ENCODE data around the gene HS2ST1. TPM values are rescaled to one million over a fixed set of nuclear protein-coding genes. Genes with fewer than 3 reads are reported as not detected.

Gene HS2ST1
- total RNA-seq, 6 donors from 2014 or later: 8.4 to 20.3 (median 13.9) TPM

- WGBS, 2 donors: 67 to 75% methylated on average over 1 of the region's 1 CpG
- H3K9me3 ChIP-seq: peaks cover 0 to 9% (median 7%) of the 10 kb centered on the region in 4 donors
- no peak for ATAC-seq (ENCODE audit: low FRiP score in 2 of 2)
Observed at GRCh38 chr1:87104140-87104539, 189.7 kb downstream of the HS2ST1 start.

GRCh38 chr1:87104945-87105344, 190.5 kb downstream of the HS2ST1 start:
- H3K27me3 ChIP-seq: no peaks in the 10 kb centered on the region
- H3K27ac ChIP-seq: no peak overlapping the region
- H3K9me3 ChIP-seq: peaks cover 0 to 9% (median 7%) of the 10 kb centered on the region in 4 donors
- H3K36me3 ChIP-seq: peaks cover 0 to 3% (median 0%) of the 10 kb centered on the region in 4 donors
- no peaks in the 10 kb centered on the region for H3K4me1 ChIP-seq
- DNase-seq (no peak), ATAC-seq (ENCODE audit: low FRiP score in 2 of 2) (no peak)
- H3K4me3 ChIP-seq: no peak overlapping the region
- no peak for TF ChIP-seq POLR2A (IDR thresholded peaks at IDR 0.05)
- TF ChIP-seq, protein P1, sequence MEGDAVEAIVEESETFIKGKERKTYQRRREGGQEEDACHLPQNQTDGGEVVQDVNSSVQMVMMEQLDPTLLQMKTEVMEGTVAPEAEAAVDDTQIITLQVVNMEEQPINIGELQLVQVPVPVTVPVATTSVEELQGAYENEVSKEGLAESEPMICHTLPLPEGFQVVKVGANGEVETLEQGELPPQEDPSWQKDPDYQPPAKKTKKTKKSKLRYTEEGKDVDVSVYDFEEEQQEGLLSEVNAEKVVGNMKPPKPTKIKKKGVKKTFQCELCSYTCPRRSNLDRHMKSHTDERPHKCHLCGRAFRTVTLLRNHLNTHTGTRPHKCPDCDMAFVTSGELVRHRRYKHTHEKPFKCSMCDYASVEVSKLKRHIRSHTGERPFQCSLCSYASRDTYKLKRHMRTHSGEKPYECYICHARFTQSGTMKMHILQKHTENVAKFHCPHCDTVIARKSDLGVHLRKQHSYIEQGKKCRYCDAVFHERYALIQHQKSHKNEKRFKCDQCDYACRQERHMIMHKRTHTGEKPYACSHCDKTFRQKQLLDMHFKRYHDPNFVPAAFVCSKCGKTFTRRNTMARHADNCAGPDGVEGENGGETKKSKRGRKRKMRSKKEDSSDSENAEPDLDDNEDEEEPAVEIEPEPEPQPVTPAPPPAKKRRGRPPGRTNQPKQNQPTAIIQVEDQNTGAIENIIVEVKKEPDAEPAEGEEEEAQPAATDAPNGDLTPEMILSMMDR (IDR thresholded peaks at IDR 0.05): no peak
- TF ChIP-seq POLR2AphosphoS5 (IDR thresholded peaks at IDR 0.05): no peak
- no peak for TF ChIP-seq EP300 (IDR thresholded peaks at IDR 0.05)

More at GRCh38 chr1:87104140-87104539, 189.7 kb downstream of the HS2ST1 start:
- Histone ChIP-seq H3K27ac (no peak overlapping the region), H3K4me3 (no peak overlapping the region), H3K27me3 (no peaks in the 10 kb centered on the region), H3K4me1 (no peaks in the 10 kb centered on the region), H3K36me3 (peaks cover 0 to 3% (median 0%) of the 10 kb centered on the region in 4 donors)
- DNase-seq: no peak
- TF ChIP-seq POLR2A (IDR thresholded peaks at IDR 0.05) (no peak), POLR2AphosphoS5 (IDR thresholded peaks at IDR 0.05) (no peak), EP300 (IDR thresholded peaks at IDR 0.05) (no peak)
- TF ChIP-seq, protein P1 (IDR thresholded peaks at IDR 0.05): no peak

- Histone ChIP-seq H3K9me3 (no peaks in the 10 kb centered on the region), H3K36me3 (peaks cover 0 to 3% (median 0%) of the 10 kb centered on the region in 4 donors), H3K27ac (no peak overlapping the region), H3K27me3 (no peaks in the 10 kb centered on the region), H3K4me3 (no peak overlapping the region), H3K4me1 (no peaks in the 10 kb centered on the region)
- ATAC-seq (ENCODE audit: low FRiP score in 2 of 2): no peak
- TF ChIP-seq POLR2A (IDR thresholded peaks at IDR 0.05): no peak
- TF ChIP-seq, protein P1 (IDR thresholded peaks at IDR 0.05): no peak
- no peak for TF ChIP-seq EP300 (IDR thresholded peaks at IDR 0.05)
- no peak for TF ChIP-seq POLR2AphosphoS5 (IDR thresholded peaks at IDR 0.05)
- no peak for DNase-seq
Observed at GRCh38 chr1:87106144-87106543, 191.7 kb downstream of the HS2ST1 start.

GRCh38 chr1:87106867-87107266, 192.4 kb downstream of the HS2ST1 start:
- TF ChIP-seq POLR2A (IDR thresholded peaks at IDR 0.05): no peak
- no peak for TF ChIP-seq POLR2AphosphoS5 (IDR thresholded peaks at IDR 0.05)
- TF ChIP-seq EP300 (IDR thresholded peaks at IDR 0.05): no peak
- TF ChIP-seq, protein P1 (IDR thresholded peaks at IDR 0.05): no peak
- Histone ChIP-seq H3K27me3 (no peaks in the 10 kb centered on the region), H3K4me3 (no peak overlapping the region), H3K36me3 (peaks cover 0 to 3% (median 0%) of the 10 kb centered on the region in 4 donors), H3K27ac (no peak overlapping the region), H3K4me1 (no peaks in the 10 kb centered on the region), H3K9me3 (no peaks in the 10 kb centered on the region)
- WGBS, 2 donors: 85 to 92% methylated on average over 2 of the region's 2 CpGs
- DNase-seq (no peak), ATAC-seq (ENCODE audit: low FRiP score in 2 of 2) (no peak)

- 59 to 62% methylated on average over 1 of the region's 1 CpG for WGBS, 2 donors
- DNase-seq: no peak
- ATAC-seq (ENCODE audit: low FRiP score in 2 of 2): no peak
Observed at GRCh38 chr1:87108228-87108627, 193.8 kb downstream of the HS2ST1 start.

More at GRCh38 chr1:87108228-87108627, 193.8 kb downstream of the HS2ST1 start:
- H3K4me1 ChIP-seq: no peaks in the 10 kb centered on the region
- H3K36me3 ChIP-seq: peaks cover 0 to 3% (median 0%) of the 10 kb centered on the region in 4 donors
- H3K27me3 ChIP-seq: no peaks in the 10 kb centered on the region
- H3K27ac ChIP-seq: no peak overlapping the region
- TF ChIP-seq, protein P1 (IDR thresholded peaks at IDR 0.05): no peak
- no peaks in the 10 kb centered on the region for H3K9me3 ChIP-seq
- no peak overlapping the region for H3K4me3 ChIP-seq

Measured in upper lobe of left lung (tissue), 6 donors.